Stimulated activated CD8-positive, alpha-beta memory T cell treated with anti-CD3 and anti-CD28 coated beads, Interleukin-7, amount 100 ng/mL, for 1 hour (primary cell): Measurements from ENCODE around the gene TFPI.
"Not testable (repeated sequence)": the region's sequence is repeated elsewhere in the genome, so short reads cannot be mapped to it uniquely, and the experiment has no call there.

Experiments used
- DNase-seq, 2 donors: peaks; one replicate each; pipeline ENCODE4 v3.0.0-alpha.2; 2020; ENCODE audit warnings: low read depth in 2 of 2

Gene TFPI

DNA sequence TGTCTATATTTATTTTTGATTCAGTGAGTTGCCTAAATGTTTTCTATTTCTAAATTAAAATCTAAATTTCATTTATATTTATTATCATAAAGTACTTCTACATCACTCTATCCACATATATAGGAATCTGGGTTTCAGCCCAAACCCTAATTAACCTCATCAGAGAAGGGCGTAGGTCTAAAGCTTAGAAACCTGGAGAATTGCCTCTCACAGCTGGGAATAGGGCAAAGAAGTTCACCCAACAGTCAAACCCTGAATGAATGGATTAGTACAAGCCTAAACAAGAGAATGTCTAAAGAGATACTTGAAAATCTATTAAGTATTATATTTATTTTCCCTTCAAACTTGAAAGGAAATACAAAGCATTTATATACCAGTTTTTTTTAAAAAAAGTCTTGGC is 26.2 kb downstream of the TFPI start:
- DNase-seq = no peak

DNA sequence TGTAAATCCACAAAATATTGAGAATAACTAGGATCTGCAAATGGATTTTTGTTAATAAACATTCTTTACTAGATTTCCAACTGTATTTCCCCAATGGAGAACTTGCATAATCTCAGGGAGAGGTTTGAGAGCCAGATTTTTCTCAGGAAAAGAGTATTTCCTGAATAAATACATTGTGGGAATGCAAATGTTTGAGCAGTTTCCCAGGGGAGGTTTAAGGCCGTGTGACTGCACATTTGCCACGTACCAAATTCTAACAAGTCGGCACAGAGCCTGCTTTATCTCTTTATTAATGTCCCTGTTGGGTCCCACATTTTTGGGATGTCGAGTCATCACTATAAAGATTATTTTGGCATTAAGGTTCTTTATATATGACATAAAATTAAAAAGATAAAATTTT is 27.0 kb downstream of the TFPI start:
- DNase-seq = no peak

DNA sequence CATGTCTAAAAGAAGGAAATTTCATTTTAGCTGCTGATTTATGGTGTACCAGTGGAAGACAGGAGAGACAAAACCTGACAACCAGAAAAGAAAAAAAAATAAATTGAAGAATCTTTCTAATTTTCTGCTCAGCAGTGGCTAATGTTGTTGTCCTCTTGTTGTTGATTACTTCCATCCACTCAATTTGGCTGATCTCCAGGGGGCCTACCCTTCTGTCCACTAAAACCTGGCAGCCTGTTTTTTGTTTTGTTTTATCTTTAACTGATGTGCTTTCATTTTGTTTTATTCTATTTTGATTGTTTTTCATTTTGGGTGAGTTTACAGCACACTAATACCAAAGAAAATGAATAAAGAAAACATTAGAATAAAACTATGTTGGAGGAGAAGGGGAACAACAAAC is 27.4 kb downstream of the TFPI start:
- DNase-seq = no peak

DNA sequence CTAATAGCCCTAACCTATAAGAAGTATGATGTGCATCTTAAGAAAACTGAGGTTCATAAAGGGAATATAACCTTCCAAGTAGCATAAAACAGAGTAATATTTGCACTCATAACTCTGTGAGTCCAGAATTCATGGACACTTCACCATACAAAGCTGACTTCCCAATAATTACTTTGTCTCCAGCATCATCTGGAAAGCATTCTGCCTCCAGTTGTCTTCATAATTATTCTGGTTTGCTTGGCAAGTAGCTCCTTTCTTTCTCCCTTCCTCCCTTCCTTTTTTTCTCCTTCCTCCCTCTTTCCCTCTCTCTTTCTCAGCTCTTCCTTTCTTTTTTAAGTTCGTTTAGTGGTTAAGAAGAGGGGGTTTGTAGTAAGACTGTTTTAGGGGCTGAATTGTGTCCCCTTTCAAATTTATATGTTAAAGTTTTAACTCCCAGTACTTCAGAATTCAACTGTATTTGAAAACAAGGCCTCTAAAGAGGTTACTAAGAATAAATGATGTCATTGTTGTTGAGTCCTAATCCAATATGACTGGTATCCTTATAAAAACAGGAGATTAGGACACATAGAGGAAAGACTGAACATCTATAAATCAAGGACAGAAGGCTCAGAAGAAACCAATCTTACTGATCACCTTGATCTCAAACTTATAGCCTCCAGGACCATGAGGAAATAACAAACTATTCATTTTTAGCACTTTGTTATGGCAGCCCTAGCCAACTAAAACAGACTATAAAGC is 28.9 kb downstream of the TFPI start:
- no peak for DNase-seq

DNA sequence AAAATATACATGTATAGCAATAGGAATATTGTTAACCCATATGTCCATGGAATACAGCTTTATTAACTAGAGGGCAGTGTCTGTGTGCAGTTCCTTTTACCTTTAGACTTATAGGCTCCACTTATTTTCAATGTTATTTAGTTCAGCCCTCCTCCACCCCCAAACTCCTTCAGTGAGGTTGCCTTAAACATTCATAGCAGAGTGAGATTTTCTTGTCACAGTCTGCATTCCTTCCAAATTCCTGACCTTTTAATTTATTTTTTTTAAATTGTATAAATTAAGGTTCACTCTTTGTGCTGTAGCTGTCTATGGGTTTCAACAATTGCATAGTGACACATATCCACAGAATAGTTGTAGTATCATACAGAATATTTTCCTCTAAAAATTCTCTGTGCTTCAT is 30.9 kb downstream of the TFPI start:
- no peak for DNase-seq

DNA sequence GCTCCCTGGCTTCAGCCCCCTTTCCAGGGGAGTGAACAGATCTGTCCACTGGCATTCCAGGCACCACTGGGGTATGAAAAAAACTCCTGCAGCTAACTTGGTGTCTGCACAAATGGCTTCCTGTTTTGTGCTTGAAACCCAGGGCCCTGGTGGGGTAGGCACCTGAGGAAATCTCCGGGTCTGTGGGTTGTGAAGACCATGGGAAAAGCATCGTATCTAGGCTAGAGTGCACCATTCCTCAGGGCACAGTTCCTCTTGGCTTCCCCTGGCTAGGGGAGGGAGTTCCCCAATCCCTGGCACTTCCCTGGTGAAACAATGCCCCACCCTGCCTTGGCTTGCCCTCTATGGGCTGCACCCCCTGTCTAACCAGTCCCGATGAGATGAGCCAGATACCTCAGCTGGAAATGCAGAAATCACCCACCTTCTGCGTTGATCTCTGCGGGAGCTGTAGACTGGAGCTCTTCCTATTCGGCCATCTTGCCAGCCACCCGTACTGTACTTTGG is 34.1 kb downstream of the TFPI start:
- DNase-seq = no peak

DNA sequence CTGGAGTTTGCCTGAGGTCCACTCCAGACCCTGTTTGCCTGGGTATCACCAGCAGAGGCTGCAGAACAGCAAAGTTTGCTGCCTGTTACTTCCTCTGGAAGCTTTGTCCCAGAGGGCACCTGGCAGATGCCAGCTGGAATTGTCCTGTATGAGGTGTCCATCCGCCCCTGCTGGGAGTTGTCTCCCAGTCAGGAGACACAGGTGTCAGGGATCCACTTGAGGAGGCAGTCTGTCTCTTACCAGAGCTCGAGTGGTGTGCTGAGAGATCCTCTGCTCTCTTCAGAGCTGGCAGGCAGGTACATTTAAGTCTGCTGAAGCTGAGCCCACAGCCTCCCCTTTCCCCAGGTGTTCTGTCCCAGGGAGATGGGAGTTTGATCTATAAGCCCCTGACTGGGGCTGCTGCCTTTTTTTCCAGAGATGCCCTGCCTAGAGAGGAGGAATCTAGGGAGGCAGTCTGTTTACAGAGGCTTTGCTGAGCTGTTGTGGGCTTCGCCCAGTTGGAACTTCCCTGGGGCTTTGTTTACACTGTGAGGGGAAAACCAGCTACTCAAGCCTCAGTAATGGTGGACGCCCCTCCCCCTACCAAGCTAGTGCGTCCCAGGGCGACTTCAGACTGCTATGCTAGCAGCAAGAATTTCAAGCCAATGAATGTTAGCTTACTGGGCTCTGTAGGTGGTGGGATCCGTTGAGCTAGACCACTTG is 34.7 kb downstream of the TFPI start:
- no peak for DNase-seq

DNA sequence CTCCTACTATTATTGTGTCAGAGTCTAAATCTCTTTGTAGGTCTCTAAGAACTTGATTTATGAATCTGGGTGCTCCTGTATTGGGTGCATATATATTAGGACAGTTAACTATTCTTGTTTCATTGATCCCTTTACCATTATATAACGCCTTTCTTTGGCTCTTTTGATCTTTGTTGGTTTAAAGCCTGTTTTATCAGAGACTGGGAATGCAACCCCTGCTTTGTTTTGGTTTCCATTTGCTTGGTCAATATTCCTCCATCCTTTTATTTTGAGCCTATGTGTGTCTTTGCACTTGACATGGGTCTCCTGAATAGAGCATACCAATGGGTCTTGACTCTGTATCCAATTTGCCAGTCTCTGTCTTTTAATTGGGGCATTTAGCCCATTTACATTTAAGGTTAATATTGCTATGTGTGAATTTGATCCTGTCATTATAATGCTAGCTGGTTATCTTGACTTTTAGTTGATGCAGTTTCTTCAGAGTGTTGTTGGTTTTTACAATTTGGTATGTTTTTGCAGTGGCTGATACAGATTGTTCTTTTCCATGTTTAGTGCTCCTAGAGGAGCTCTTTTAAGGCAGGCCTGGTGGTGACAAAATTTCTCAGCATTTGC is 36.4 kb downstream of the TFPI start:
- DNase-seq = not testable (repeated sequence)

DNA sequence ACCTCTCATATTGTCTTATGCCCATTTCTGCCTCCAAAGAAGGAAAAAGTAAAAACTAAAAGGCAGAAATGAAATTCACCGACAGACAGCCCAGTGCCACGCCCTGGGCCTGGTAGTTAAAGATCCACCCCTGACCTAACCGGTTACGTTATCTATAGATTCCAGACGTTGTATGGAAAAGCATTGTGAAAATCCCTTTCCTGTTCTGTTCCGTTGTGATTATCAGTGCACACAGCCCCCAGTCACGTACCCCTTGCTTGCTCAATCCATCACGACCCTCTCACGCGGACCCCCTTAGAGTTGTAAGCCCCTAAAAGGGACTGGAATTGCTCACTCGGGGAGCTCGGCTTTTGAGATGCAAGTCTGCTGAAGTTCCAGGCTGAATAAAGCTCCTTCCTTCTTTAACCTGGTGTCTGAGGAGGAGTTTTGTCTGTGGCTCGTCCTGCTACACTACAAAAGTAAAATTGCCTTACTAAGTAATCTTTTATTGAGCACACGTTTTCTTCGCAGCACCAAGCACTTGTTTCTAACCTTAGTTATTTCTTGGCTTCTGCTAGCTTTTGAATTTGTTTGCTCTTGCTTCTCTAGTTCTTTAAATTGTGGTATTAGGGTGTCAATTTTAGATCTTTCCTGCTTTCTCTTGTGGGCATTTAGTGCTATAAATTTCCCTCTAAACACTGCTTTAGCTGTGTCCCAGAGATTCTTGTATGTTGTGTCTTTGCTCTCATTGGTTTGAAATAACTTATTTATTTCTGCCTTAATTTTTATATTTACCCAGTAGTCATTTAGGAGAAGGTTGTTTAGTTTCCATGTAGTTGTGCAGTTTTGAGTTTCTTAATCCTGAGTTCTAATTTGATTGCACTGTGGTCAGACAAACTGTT is 37.4 kb downstream of the TFPI start:
- not testable (repeated sequence) for DNase-seq

DNA sequence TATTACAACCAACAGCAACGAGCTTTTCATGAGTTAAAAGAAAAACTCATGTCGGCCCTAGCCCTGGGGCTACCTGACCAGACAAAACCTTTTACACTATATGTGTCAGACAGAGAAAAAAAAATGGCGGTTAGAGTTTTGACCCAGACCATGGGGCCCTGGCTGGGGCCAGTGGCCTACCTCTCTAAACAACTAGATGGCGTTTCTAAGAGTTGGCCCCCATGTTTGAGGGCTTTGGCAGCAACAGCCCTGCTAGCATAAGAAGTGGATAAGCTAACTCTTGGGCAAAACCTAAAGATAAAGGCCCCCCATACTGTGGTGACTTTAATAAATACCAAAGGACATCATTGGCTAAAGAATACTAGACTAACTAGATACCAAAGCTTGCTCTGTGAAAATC is 39.3 kb downstream of the TFPI start:
- no peak for DNase-seq

DNA sequence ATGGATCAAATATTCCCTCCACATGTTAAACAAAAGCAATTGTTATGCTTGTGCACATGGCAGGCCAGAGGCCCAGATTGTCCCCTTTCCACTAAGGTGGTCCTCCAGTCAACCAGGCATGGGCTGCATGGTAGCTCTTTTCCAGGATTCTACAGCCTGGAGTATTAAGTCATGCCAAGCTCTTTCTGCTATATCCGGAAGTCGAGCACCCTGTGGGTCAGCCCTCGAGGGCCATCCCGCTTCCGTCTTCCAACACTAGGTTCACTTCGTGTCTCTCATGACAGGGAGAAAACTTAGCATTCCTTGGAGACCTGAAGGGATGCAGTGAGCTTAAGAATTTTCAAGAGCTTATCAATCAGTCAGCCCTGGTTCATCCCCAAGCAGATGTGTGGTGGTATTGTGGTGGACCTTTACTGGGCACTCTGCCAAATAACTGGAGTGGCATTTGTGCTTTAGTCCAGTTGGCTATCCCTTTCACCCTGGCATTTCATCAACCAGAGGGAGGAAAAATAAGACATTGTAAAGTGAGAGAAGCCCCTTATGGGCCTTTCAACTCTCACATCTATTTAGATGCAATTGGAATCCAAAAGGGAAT is 39.9 kb downstream of the TFPI start:
- DNase-seq = not testable (repeated sequence)

DNA sequence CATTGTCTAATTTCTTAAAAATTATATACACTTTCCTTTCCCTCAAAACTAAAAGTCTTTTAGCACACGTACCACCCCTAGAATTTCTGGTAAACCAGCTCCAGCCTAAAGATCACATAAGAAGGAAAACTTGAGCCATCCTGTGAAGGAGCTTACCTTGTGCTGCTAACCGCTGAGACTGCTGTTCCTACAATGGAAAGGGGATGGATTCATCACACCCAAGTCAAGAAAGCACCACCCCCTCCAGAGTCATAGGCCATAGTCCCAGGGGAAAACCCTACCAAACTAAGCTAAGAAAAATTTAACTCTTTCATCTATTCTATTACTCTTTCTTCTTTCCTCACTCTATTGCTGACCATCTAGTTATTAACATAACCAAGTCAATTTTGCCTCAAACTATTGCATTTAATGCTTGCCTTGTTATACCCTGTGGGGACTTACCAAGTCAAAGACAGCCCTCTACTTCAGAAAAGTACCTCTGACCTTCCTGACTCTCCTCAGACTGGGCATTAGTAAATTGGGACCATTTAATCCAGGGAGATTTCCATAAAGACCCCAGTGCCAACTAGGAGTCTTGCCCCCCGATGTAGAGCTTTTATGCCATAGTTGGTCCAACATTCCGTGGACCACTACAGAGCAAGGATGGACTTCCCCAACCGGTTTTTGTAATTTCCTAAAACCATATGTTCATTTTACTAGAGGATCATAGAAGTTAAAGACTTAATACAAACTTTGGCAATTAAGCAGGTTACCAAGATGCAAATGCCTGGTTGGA is 40.6 kb downstream of the TFPI start:
- not testable (repeated sequence) for DNase-seq

DNA sequence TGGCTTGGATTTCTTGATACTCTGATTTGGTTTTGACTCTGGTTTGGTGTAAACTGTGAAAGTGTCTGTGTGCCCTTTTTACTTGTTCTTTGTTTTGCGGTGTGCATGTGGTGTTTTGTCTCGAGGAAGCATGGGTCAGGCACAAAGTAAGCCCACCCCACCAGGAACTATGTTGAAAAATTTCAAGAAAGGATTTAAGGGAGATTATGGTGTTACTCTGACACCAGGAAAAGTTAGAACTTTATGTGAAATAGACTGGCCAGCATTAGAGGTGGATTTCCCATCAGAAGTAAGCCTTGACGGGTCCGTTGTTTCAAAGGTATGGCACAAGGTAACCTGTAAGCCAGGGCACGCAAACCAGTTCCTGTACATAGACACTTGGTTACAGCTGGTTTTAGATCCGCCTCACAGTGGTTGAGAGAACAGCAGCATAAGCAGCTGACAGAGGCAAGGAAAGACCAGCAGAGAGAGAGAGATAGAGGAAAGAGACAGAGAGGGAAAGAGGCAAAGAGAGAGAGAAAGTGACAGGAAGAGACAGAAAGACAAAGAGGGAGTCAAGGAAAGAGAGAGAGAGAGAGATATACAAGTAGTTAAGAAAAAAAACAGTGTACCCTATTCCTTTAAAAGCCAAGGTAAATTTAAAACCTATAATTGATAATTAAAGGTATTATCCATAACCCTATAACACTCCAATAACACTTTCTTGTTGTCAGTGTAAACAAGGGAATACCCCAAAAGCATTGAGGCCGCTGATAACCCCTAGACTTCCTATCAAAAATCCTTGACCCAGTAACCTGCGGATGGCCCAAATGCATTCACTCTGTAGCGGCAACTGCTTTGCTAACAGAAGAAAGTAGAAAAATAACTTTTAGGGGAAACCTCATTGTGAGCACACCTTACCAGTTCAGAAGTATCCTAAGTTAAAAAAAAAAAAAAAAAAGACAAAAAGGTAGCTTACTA is 42.6 kb downstream of the TFPI start:
- no peak for DNase-seq

DNA sequence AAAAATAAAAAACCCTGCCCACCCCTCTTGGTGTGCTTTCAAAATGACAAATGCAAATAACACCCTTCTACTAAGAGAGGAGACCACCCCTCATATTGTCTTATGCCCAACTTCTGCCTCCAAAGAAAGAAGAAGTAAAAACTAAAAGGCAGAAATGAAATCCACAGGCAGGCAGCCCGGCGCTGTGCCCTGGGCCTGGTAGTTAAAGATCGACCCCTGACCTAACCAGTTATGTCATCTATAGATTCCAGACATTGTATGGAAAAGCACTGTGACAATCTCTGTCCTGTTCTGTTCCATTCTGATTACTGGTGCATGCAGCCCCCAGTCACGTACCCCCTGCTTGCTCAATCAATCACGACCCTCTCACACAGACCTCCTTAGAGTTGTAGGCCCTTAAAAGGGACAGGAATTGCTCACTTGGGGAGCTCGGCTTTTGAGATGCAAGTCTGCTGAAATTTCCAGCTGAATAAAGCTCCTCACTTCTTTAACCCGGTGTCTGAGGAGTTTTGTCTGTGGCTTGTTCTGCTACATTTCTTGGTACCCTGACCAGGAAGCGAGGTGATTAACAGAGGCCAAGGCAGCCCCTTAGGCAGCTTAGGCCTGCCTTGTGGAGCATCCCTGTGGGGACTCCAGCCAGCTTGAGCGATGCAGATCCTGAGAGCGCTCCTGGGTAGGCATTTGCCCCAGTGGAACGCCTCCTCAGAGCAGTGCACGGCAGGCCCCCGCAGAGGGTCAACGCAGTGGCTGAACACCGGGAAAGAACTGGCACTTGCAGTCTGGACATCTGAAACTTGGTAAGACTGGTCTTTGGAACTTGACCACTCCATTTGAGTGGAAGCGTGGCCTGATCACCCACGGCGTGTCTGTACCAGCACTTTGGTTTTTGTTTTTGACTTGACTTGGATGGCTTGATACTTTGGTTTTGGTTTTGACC is 43.5 kb downstream of the TFPI start:
- DNase-seq = not testable (repeated sequence)

DNA sequence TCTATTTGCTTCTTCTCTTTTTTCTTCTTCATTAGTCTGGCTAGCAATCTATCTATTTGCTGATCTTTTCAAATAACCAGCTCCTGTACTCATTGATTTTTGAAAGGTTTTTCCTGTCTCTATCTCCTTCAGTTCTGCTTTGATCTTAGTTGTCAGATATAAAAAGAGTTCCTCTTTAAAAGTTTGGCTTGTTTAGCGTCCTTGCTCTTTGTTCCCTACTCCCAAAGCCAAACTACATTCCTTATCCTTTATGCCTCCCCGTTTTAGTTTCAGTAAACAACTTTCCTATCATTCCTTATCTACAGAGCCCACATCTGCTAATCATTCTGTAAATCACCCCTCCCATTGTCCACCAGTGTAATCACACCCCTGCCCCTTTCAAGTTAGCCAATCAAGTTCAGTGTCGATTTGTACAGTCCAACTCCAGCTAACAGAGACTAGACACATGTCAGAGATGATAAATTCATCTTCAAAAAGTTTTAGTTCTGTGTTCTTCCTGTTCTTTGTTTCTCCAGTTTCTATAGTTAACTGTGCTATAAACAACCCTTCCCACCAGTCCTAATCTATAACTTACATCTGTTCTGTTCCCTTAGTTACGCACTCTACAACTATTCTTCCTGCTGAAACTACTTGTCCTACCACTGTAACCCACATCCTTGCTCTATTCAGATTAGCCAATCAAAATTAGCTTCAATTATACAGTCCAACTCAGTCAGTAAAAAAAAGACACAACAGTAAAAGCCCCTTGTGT is 44.4 kb downstream of the TFPI start:
- DNase-seq = no peak

DNA sequence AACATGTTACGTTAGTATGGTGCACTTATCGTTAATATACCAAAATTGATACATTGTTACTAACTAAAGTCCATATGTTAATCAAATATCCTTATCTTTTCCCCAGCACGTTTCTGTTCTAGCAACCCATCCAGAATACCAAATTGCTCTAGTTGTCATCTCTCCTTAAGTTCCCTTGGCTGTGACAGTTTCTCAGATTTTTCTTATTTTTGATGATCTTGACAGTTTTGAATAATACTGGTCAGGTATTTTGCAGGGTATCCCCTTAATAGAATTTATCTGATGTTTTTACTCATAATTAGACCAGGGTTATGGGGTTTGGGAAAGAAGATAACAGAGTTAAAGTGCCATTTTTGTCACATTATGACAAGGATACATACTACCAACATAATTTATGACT is 47.8 kb downstream of the TFPI start:
- no peak for DNase-seq

DNA sequence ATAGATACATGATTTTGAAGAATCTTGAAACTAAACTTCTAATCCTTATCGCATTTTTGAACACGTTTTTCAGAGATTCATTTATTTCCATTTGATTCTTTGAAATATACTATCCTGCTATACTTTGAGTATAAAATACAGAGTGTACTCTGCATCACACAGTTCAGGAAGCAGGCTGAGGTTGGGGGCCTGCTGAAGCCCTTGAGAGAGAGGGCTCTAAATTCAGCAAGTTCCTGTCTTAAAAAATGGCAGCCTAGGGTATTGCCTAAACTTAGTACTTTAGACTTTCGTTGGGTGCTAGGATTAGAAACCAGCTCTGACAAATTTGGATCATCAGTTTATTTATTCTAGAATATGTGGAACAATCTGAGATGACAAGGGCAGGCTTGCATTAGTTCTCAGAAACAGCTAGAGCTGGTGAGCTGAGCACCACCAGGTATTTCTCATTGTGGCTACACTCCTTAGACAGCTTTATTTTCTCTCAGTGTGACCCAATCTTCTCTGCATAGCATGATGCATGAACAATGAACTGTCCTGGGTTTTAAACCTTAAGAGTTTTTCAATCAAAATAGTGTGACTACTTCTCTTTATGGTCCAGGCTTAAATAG is 49.1 kb downstream of the TFPI start:
- no peak for DNase-seq
